ENCODE measurements around the gene KCNS3.
"Not testable (repeated sequence)": the region's sequence is repeated elsewhere in the genome, so short reads cannot be mapped to it uniquely, and the experiment has no call there.

KCNS3 gene

GRCh38 chr2:17947113-17947512 is 68.6 kb downstream of the KCNS3 start:
- no peak for DNase-seq (ENCODE audit: low read depth)

DNA sequence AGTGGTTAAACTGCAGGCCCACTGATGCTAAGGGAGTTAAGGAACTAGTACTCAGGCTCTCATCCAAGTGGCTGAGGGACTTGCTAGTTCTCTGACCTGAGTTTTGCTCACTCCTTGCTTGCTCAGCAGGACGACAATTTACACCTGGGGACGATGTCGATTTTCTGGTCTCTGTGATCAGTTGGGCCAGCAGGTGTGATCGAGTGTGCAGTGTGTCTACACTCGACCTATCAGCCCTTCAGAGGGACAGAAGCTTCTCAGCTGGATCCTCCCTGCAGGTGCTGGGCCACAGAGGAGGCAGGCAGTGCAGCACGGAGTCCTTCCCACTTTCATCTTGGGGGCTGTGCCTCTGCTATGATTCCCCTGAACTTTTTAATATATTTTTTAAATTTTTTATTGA is 71.5 kb downstream of the KCNS3 start:
- no peak for DNase-seq (ENCODE audit: low read depth)

DNA sequence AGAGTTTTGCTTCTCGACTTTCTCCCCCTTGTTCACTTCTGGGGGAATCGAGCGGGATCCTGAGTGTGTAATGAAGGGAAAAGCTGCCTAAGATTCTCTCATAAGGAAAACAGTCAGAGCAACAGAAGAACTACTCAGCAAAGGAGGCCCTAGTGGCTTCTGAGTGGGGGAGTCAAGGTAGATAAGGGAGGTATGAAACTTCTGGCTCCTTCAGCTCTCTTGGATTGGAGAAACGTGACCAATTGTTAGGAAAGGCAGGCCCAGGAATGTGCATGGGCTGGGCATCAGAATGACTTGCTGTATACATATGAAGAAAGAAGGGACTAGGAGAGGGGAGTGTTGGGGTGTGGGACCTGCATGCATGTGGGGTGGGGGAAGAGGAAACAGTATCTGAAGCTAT is 73.1 kb downstream of the KCNS3 start:
- no peak for DNase-seq (ENCODE audit: low read depth)

DNA sequence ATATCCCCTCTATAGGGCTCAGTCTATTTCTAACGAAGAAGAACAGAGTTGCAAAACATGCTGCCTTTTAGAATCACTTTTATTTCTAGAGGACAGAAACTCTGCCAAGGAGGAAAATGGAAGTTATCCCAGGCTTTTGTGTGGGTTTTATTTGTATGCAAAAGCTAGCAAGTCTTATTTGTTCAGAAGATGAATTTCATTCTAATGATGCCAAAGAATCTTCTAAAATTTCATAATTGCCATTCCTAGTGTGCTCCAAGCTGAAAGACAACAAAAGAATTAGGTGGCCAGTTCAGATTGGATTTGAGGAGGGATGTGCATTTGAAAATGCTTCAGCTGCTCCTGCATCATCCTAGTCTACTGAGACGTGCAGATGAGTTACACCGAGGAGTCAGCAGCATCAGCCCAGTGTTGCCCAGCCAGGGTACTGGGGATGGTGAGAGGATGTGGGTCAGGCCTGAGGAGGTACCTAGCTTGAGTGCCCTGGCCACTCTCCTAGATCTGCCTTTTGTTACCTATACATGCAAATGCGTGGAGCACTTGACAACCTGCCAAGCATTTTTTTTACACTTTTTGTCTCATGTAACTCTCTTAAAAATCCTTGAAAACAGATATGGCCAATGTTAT is 80.1 kb downstream of the KCNS3 start:
- no peak for DNase-seq (ENCODE audit: low read depth)

GRCh38 chr2:17959356-17959755 is 80.9 kb downstream of the KCNS3 start:
- DNase-seq (ENCODE audit: low read depth): no peak

DNA sequence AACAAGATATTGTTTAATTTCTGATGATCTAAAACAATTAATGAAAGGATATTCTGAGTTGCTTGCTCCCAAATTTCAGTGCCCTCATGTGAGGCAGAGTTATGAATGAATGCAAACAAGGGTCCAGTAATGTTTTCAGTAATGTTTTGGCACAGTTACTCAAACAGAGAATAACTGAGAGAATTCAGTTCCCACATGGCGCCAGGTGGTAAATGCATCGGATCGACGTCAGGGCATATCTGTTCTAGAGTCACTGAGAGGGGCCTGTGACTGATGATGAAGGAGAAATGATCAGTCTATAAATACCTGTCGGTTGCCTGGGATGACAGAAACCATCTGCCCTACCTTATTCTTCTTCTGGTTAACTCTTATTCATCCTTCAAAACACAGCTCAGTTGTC is 81.4 kb downstream of the KCNS3 start:
- no peak for DNase-seq (ENCODE audit: low read depth)

GRCh38 chr2:17960925-17961324 is 82.5 kb downstream of the KCNS3 start:
- no peak for DNase-seq (ENCODE audit: low read depth)

DNA sequence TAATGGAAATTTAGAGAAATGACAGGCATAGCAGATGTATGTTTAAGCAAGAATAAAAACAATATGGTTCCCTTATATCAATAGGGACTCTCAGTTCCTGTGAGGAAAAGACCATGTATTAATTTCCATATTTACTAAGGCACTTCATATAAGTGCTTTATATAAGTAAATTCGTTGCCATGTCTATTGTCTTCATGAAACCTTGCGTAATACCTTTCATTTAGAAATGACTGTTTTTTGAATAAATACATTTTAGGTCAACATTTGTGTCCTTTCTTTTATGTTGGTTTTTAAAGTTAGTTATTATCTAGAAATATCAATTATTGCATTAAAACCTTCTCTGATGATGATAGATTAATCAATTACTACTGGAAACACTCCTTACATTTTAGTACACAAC is 83.3 kb downstream of the KCNS3 start:
- DNase-seq (ENCODE audit: low read depth): no peak

DNA sequence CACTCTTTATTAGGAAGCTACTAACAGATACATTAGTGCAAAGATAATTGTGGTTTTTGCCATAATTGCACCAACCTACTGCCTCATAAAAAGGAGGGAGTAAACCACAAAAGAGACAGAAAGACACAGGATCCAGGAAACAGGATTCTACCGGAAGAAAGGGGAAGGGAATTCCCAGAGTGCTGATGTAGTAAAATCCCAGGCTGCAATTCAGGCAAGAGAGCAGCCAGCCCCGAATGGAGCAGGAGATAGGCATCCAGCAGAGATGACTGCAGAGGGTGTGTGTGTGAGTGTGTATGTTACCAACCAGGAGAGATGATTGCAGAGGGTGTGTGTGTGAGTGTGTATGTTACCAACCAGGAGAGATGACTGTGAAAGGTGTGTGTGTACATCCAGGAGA is 84.4 kb downstream of the KCNS3 start:
- peak; percentile 44 for DNase-seq (ENCODE audit: low read depth)

GRCh38 chr2:17963571-17963970 is 85.1 kb downstream of the KCNS3 start:
- DNase-seq (ENCODE audit: low read depth): not testable (repeated sequence)

GRCh38 chr2:17965196-17965595 is 86.7 kb downstream of the KCNS3 start:
- no peak for DNase-seq (ENCODE audit: low read depth)

DNA sequence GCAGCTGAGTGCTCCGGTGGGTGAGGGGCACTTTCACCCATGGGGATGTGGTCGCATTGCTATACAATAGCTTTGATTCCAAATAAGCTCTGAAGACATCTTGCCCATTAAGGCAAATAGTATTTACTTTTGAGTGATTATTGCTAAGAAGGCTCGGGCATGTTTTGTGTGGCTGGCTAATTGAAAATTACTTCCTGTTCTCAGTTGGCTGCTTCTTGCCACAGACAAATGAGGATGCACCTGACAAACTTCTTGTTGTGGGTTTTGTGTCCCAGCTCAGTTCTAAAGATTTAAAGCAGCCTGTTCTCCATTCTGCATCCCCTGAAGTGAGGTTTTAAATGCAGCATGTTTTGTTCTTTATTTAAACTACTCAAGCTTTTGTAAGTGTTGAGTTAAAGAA is 88.3 kb downstream of the KCNS3 start:
- DNase-seq (ENCODE audit: low read depth): no peak

GRCh38 chr2:17969661-17970060 is 91.2 kb downstream of the KCNS3 start:
- peak; percentile 10 for DNase-seq (ENCODE audit: low read depth)

DNA sequence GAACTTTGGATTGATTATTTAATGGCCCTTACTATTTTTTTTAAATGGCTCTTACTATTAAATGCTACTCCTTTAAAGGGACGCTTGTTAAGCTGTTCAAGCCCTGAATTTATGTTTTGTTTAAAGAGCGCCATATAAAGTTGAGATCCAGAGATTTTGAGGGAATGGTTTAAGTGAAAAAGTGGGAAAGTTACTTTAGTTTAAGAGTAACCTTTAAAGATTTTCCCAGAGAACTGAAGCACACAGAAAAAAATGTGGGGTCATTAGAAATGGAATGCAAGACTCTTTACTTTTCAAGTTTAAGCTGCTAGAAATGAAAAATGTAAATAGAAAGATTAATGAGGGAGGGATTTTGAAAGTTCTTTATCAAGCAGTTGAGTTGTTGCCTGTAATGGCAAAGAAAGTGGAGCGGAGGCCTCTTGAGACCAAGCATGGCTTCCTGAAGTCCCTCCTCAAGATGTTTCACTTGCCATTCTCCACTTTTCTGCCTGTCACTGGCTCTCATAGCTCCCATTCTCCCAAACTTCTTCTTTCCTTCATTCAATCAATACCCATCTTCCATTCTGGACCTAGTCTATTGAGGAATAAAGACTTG is 93.2 kb downstream of the KCNS3 start:
- DNase-seq (ENCODE audit: low read depth): peak; percentile 49

GRCh38 chr2:17972991-17973390 is 94.5 kb downstream of the KCNS3 start:
- DNase-seq (ENCODE audit: low read depth): no peak

DNA sequence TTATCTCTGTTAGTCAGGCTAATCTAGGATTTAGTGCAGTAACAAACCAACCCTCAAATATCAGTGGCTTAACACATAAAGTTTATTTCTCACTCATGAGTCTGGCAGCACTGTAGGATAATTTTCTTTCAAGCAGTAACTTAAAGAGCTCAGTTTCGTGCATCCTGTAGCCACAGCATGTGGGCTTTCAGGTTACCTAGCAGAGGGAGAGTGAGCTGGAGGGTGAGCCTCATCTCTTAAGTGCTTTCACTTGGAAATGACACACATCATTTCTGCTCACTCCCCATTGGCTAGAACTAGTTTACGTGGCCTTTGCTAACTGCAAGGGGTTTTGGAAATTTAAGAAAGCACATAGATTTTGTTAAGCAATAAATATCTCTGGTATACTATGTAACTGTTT is 96.9 kb downstream of the KCNS3 start:
- DNase-seq (ENCODE audit: low read depth): no peak

DNA sequence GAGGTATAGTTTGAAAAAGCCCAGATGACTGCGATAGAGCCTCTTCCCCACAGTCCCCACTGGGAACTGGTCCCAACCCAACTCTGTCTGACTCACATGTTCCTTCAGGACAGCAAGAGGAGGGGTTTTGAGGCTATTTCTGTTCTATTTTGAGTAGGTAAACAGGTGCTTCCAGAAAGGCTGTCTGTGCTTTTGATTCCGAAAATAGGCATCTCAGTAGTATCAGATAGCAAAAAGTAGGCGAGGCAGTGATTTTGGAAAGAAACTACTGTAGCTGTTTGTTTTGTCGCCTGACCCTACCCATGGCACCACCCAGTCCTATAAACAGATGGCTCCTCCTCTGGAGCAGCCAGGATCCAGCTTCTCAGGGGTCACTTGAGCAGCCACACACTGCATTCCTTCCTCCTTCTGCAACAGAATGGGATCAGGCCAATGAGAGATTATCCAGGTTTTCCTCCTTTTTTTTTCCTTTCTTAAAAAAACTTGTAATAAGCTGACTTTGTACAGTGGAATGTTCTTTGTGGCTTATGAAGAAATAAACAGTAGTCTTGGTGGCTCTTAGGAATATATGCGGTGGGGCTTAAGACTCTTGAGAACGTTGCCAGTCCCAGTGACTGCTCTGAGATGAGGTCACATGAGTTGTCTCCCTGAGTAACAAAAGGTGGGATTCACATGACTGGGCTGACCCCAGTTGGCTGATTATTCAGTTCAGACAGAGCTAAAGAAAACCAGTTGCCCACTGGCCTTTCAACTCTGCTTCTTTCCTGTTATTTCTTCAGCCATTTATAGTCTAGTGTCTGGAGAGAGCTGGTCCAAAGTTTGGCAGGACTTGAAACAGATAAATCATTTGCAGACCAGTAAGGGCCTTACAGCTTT is 98.6 kb downstream of the KCNS3 start:
- peak; percentile 99 for DNase-seq (ENCODE audit: low read depth)

GRCh38 chr2:17979707-17980106 is 101.2 kb downstream of the KCNS3 start:
- peak; percentile 90 for DNase-seq (ENCODE audit: low read depth)

GRCh38 chr2:17981936-17982335 is 103.5 kb downstream of the KCNS3 start:
- no peak for DNase-seq (ENCODE audit: low read depth)
